Peyer's patch (tissue), 4 donors: ENCODE measurements around the gene NECTIN3.

Experiments used
- POLR2A ChIP-seq, 2 donors: fragments of 450-650 bp; IDR thresholded peaks; one replicate each; pipeline ENCODE4 v1.5.1; 2017; ENCODE audit warnings: antibody characterized with exemption in 2 of 2, mild to moderate bottlenecking in 2 of 2, moderate library complexity in 2 of 2
- TF ChIP-seq, protein P1 (sequence below), 6 experiments: fragments of 450-650 bp in 4 of 6; fragments of 200-600 bp in 2 of 6; sonication (generic) in 1 of 6; IDR thresholded peaks; one replicate each; pipeline ENCODE4 v1.5.1; 2017 to 2019; ENCODE audit warnings: antibody characterized with exemption in 6 of 6, mild to moderate bottlenecking in 3 of 6, moderate library complexity in 1 of 6

DNA sequence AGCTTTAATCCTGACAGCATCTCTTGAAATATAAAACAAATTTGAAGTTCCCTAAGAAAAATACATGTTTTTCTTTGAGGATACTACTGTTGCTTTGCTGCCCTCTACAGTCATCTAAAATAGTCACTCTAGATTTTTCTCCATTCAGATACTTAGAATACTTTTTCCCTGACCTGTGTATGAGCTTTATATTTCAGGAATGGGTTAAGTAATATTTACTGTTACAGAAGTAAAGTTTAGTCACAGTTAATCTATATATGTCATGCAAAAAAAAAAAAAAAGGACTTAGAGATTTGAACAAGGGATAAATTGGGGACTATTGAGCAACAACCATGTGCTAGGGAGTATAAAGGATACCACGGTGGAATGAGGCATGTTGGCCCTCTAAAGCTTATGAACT, 8.8 kb downstream of the NECTIN3 start:
- TF ChIP-seq, protein P1, sequence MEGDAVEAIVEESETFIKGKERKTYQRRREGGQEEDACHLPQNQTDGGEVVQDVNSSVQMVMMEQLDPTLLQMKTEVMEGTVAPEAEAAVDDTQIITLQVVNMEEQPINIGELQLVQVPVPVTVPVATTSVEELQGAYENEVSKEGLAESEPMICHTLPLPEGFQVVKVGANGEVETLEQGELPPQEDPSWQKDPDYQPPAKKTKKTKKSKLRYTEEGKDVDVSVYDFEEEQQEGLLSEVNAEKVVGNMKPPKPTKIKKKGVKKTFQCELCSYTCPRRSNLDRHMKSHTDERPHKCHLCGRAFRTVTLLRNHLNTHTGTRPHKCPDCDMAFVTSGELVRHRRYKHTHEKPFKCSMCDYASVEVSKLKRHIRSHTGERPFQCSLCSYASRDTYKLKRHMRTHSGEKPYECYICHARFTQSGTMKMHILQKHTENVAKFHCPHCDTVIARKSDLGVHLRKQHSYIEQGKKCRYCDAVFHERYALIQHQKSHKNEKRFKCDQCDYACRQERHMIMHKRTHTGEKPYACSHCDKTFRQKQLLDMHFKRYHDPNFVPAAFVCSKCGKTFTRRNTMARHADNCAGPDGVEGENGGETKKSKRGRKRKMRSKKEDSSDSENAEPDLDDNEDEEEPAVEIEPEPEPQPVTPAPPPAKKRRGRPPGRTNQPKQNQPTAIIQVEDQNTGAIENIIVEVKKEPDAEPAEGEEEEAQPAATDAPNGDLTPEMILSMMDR (IDR thresholded peaks at IDR 0.05), result peak in 4 of 6 experiments; percentile 24 to 61 (median 54)
- no peak for TF ChIP-seq POLR2A (IDR thresholded peaks at IDR 0.05)
